Stimulated activated memory B cell treated with anti-CD40 and anti-IgM and Interleukin-4, amounts not matched to agents 10 μg/mL and 1 μg/mL and 100 μg/mL, for 72 hours (primary cell): ENCODE data around the gene SLC17A4.

Experiments
- ATAC-seq: fragments of 150-1000 bp; cut with Tn5 transposase; 2 replicates; pipeline ENCODE4 v1.10.0; 2021
- H3K27ac Mint-ChIP-seq: one replicate; pipeline ENCODE4 v1.8.0; 2022; ENCODE audit warnings: mild to moderate bottlenecking, mixed read lengths
- H3K27me3 Mint-ChIP-seq: one replicate; pipeline ENCODE4 v1.8.0; 2022; ENCODE audit warnings: mixed read lengths
- H3K36me3 Mint-ChIP-seq: one replicate; pipeline ENCODE4 v1.8.0; 2022; ENCODE audit warnings: mixed read lengths
- H3K4me1 Mint-ChIP-seq: one replicate; pipeline ENCODE4 v1.8.0; 2022; ENCODE audit warnings: mixed read lengths
- H3K4me3 Mint-ChIP-seq: one replicate; pipeline ENCODE4 v1.8.0; 2022; ENCODE audit warnings: mild to moderate bottlenecking, moderate library complexity, mixed read lengths
- H3K9me3 Mint-ChIP-seq: one replicate; pipeline ENCODE4 v1.8.0; 2022; ENCODE audit warnings: mixed read lengths

SLC17A4 gene

GRCh38 chr6:25830458-25830857, 75.9 kb downstream of the SLC17A4 start:
- Mint-ChIP-seq H3K4me3 (no peak overlapping the region), H3K9me3 (peaks cover 8% of the 10 kb centered on the region)

More at GRCh38 chr6:25830458-25830857, 75.9 kb downstream of the SLC17A4 start:
- no peak for ATAC-seq
- Mint-ChIP-seq H3K4me1 (no peaks in the 10 kb centered on the region), H3K36me3 (peaks cover 9% of the 10 kb centered on the region), H3K27me3 (peaks cover 39% of the 10 kb centered on the region), H3K27ac (no peak overlapping the region)
